Activated B cell treated with CpG ODN at 0.5 μM for 24 hours (primary cell): ENCODE results near the gene RBM4. TPM values are rescaled to one million over a fixed set of nuclear protein-coding genes. Genes with fewer than 3 reads are reported as not detected.
A peak's percentile ranks its signal among the peaks of the same experiment; 100 is the strongest.

Experiments
- ATAC-seq: fragments of 200-7000 bp; cut with Tn5 transposase; one replicate; pipeline ENCODE4 v1.10.0; 2021; ENCODE audit warnings: low read depth, mild to moderate bottlenecking, moderate library complexity
- CTCF ChIA-PET: fragments of 350-600 bp; sonication (Branson Sonifier 250); formaldehyde crosslinking; loops from one replicate; lab custom pipeline; 2021; ENCODE audit warnings: antibody characterized with exemption; lab: Charles Lee
- POLR2A ChIA-PET: fragments of 350-600 bp; sonication (Branson Sonifier 250); formaldehyde crosslinking; loops from one replicate; lab custom pipeline; 2021; ENCODE audit warnings: antibody characterized with exemption; lab: Charles Lee
- DNase-seq: peaks from one replicate; pipeline ENCODE4 v3.0.0; 2022
- H3K27ac Mint-ChIP-seq: one replicate; pipeline ENCODE4 v1.8.0; 2020; ENCODE audit warnings: mixed read lengths
- H3K27me3 Mint-ChIP-seq: one replicate; pipeline ENCODE4 v1.8.0; 2021; ENCODE audit warnings: mixed read lengths
- H3K36me3 Mint-ChIP-seq: one replicate; pipeline ENCODE4 v1.8.0; 2021; ENCODE audit warnings: low read depth, mixed read lengths
- H3K4me1 Mint-ChIP-seq: one replicate; pipeline ENCODE4 v1.8.0; 2021; ENCODE audit warnings: mixed read lengths
- H3K4me3 Mint-ChIP-seq: one replicate; pipeline ENCODE4 v1.8.0; 2020; ENCODE audit warnings: mild to moderate bottlenecking, mixed read lengths
- H3K9me3 Mint-ChIP-seq: one replicate; pipeline ENCODE4 v1.8.0; 2020; ENCODE audit warnings: mixed read lengths
- intact Hi-C: fragments of 100-400 bp; cut with micrococcal nuclease; formaldehyde crosslinking; loops from one replicate; pipeline ENCODE4 v1.15.1; 2024
- total RNA-seq: library from RNA; stranded (reverse); gene quantifications from 2 replicates; pipeline ENCODE4 v1.2.3, GENCODE V29; 2022
- TF ChIP-seq, protein P1 (sequence below): fragments of 200-600 bp; IDR thresholded peaks from one replicate; pipeline ENCODE4 v1.8.0; 2022; ENCODE audit warnings: antibody characterized with exemption, mild to moderate bottlenecking

Gene RBM4
- total RNA-seq, 1 donor from 2014 or later: 197 TPM

DNA sequence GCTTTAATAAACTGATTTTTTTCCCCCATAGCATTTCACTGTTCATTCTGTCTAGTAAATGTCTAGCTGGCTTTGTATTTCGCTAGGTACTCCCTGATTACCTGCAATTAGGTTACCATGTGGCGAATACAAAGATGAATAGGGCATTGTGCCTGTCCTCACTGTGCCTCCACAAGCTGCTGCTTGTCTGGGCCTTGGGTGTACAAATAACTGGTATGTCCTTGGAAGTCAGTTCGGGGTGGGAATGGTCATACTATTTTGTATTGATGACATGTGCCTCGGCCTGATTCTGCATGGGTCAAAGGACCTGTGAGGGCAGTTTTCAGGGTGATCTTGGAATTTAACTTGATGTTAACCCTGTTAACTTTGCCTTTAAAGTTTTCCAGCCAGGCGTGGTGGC, 11.4 kb downstream of the RBM4 start:
- intact Hi-C loops: no loop called here
- ChIA-PET POLR2A (interaction anchor here (1.9 to 3.1 kb wide), 2 partner anchors 11 to 33 kb away, joined by 6 to 25 read pairs; partner anchors contain the start of genes RBM14 and RBM4), CTCF (interaction anchor here (1.3 kb wide), 1 partner anchor 29 kb away, joined by 4 read pairs; no protein-coding TSS in a partner anchor)
- H3K27ac Mint-ChIP-seq: no peak overlapping the region
- no peak for DNase-seq
- no peaks in the 10 kb centered on the region for H3K9me3 Mint-ChIP-seq
- peaks cover 68% of the 10 kb centered on the region for H3K36me3 Mint-ChIP-seq
- no peak overlapping the region for H3K4me3 Mint-ChIP-seq
- ATAC-seq: no peak
- no peaks in the 10 kb centered on the region for H3K27me3 Mint-ChIP-seq
- peaks cover 41% of the 10 kb centered on the region for H3K4me1 Mint-ChIP-seq
- TF ChIP-seq, protein P1, sequence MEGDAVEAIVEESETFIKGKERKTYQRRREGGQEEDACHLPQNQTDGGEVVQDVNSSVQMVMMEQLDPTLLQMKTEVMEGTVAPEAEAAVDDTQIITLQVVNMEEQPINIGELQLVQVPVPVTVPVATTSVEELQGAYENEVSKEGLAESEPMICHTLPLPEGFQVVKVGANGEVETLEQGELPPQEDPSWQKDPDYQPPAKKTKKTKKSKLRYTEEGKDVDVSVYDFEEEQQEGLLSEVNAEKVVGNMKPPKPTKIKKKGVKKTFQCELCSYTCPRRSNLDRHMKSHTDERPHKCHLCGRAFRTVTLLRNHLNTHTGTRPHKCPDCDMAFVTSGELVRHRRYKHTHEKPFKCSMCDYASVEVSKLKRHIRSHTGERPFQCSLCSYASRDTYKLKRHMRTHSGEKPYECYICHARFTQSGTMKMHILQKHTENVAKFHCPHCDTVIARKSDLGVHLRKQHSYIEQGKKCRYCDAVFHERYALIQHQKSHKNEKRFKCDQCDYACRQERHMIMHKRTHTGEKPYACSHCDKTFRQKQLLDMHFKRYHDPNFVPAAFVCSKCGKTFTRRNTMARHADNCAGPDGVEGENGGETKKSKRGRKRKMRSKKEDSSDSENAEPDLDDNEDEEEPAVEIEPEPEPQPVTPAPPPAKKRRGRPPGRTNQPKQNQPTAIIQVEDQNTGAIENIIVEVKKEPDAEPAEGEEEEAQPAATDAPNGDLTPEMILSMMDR: no peak

DNA sequence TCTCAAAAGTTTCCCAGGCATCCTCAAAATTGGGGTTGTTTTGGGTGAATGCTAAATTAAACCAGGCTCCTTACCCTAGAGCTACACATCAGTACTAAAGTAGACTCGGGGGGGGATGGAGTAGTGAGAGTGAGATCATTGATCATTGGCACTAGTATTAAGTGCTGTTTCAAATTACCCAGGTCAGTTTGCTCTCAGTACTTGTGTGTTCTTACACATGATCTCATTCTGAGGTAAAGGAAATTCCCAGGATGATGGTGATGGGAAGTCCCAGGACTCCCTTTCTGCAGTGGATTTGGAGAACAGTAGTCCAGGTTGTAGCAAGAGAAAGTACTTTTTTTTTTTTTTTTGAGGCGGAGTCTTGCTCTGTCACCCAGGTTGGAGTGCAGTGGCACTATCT, 12.5 kb downstream of the RBM4 start:
- peaks cover 64% of the 10 kb centered on the region for H3K36me3 Mint-ChIP-seq
- no peak for DNase-seq
- H3K27ac Mint-ChIP-seq: no peak overlapping the region
- TF ChIP-seq, protein P1: no peak
- POLR2A ChIA-PET: interaction anchor here (1.9 kb wide), 1 partner anchor 34 kb away, joined by 6 read pairs; the partner anchor contains the start of gene RBM14
- peaks cover 32% of the 10 kb centered on the region for H3K4me1 Mint-ChIP-seq
- intact Hi-C loops: no loop called here
- no peaks in the 10 kb centered on the region for H3K9me3 Mint-ChIP-seq
- H3K4me3 Mint-ChIP-seq: no peak overlapping the region
- no peak for ATAC-seq
- CTCF ChIA-PET: no interaction called here
- H3K27me3 Mint-ChIP-seq: no peaks in the 10 kb centered on the region

DNA sequence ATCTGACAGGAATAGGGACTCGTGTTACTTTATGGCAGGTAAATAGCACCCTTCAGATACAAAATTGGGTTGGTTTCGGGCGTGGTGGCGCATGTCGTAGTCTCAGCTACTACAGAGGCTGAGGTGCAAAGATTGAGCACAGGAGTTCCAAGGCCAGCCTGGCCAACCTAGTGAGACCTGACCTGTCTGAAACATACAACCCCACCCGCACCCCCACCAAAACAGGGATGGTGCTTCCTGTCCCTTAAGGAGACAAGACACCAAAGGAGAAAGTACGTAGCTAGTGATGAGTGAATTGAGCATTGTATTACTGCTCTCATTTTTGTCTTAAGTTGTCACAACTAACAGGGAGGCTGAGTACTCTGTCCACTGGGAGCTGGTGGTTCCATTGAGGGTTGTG, 14.1 kb downstream of the RBM4 start:
- H3K4me1 Mint-ChIP-seq: peaks cover 20% of the 10 kb centered on the region
- CTCF ChIA-PET: interaction anchor here (1.0 kb wide), 1 partner anchor 73 kb away, joined by 3 read pairs; no protein-coding TSS in a partner anchor
- DNase-seq (no peak), ATAC-seq (no peak)
- no peak overlapping the region for H3K4me3 Mint-ChIP-seq
- H3K27me3 Mint-ChIP-seq: no peaks in the 10 kb centered on the region
- intact Hi-C loops: no loop called here
- POLR2A ChIA-PET: no interaction called here
- peak overlapping the region; percentile 30 for H3K27ac Mint-ChIP-seq
- peaks cover 56% of the 10 kb centered on the region for H3K36me3 Mint-ChIP-seq
- TF ChIP-seq, protein P1: no peak
- no peaks in the 10 kb centered on the region for H3K9me3 Mint-ChIP-seq

DNA sequence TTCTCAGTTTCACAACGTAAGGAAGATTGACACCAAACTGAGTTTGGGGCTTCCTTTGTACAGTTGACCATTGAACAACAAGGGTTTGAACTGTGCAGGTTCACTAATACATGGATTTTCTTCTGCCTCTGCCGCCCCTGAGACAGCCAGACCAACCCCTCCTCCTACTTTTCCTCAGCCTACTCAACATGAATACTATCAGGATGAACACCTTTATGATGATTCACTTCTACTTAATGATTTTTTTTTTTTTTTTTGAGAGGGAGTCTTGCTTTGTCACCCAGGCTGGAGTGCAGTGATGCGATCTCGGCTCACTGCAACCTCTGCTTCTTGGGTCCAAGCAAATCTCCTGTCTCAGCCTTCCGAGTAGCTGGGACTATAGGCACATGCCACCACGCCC, 14.6 kb downstream of the RBM4 start:
- TF ChIP-seq, protein P1: no peak
- CTCF ChIA-PET: interaction anchor here (1.0 kb wide), 1 partner anchor 74 kb away, joined by 3 read pairs; no protein-coding TSS in a partner anchor
- intact Hi-C loops: no loop called here
- Mint-ChIP-seq H3K4me3 (no peak overlapping the region), H3K27me3 (no peaks in the 10 kb centered on the region), H3K27ac (peak overlapping the region; percentile 30), H3K36me3 (peaks cover 55% of the 10 kb centered on the region), H3K4me1 (peaks cover 19% of the 10 kb centered on the region), H3K9me3 (no peaks in the 10 kb centered on the region)
- ATAC-seq: no peak
- POLR2A ChIA-PET: interaction anchor here (0.7 kb wide), 1 partner anchor 12 kb away, joined by 5 read pairs; no protein-coding TSS in a partner anchor
- no peak for DNase-seq

DNA sequence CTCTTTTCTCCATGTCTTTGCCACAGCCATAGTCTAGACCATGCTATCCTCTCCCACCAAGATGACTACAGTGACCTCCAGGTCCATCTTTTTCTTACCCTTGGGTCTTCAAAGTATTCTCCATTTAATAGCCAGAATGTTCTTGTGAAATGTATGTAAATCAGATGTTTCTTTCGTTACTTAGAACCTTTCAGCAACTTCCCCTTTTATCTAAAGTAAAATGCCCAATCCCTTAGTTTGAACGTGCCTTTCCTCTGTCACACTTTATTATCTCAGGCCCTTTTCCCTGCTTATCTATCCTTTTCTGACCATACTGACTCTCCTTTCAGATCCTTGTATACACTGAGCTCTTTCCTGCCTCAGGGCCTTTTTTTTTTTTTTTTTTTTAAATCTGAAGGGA, 21.3 kb downstream of the RBM4 start:
- Mint-ChIP-seq H3K9me3 (no peaks in the 10 kb centered on the region), H3K4me3 (peak overlapping the region; percentile 55), H3K27ac (peak overlapping the region; percentile 74), H3K27me3 (no peaks in the 10 kb centered on the region), H3K36me3 (peaks cover 51% of the 10 kb centered on the region), H3K4me1 (peaks cover 39% of the 10 kb centered on the region)
- TF ChIP-seq, protein P1: no peak
- ATAC-seq (peak; percentile 57), DNase-seq (no peak)
- ChIA-PET CTCF (interaction anchor here (0.7 to 1.5 kb wide), 4 partner anchors 19 to 80 kb away, joined by 3 to 11 read pairs (median 6); partner anchors contain the start of genes CCDC87 and CCS), POLR2A (interaction anchor here (0.5 to 3.4 kb wide), 8 partner anchors 13 to 1278 kb away, joined by 3 to 32 read pairs (median 6); partner anchors contain the start of genes RBM14, RBM4 and RBM4B)
- intact Hi-C loops: loop anchor here (2.0 to 5.0 kb wide), 3 partner anchors 17 to 67 kb away; partner anchors contain the start of genes CCDC87, CCS, RBM4 and RBM4B
